SK-N-SH (cell line): ENCODE data around the gene CREB3L1.

ENCODE experiments used
- CTCF ChIP-seq: fragments of 200-600 bp; sonication (generic); IDR thresholded peaks from 2 replicates; pipeline ENCODE4 v1.6.1; 2017; ENCODE audit warnings: antibody characterized with exemption, mild to moderate bottlenecking, moderate library complexity
- EP300 ChIP-seq, 2 experiments: IDR thresholded peaks; 2 replicates each; pipeline versions ENCODE4 v1.4.0 to v1.6.1; 2012; ENCODE audit warnings: borderline replicate concordance in 1 of 2, low read depth in 1 of 2, low read length in 1 of 2
- MXI1 ChIP-seq: IDR thresholded peaks from 2 replicates; pipeline ENCODE4 v1.6.1; 2012; ENCODE audit warnings: mild to moderate bottlenecking, low read depth, low read length, improper control_type of control experiment
- NFIC ChIP-seq: IDR thresholded peaks from 2 replicates; pipeline ENCODE4 v1.4.0; 2012; ENCODE audit warnings: borderline replicate concordance
- RAD21 ChIP-seq: IDR thresholded peaks from 2 replicates; pipeline ENCODE4 v1.6.1; 2012; ENCODE audit warnings: mild to moderate bottlenecking, low read length
- TAF1 ChIP-seq: IDR thresholded peaks from 2 replicates; pipeline ENCODE4 v1.6.1; 2012; ENCODE audit warnings: low read depth, mild to moderate bottlenecking, low read length, moderate library complexity, borderline replicate concordance
- YY1 ChIP-seq: IDR thresholded peaks from 2 replicates; pipeline ENCODE4 v1.4.0; 2012; ENCODE audit warnings: low read depth, mild to moderate bottlenecking

- TF ChIP-seq RAD21 (no peak), TAF1 (no peak), EP300 (IDR thresholded peaks at IDR 0.05; ENCODE audit: borderline replicate concordance in 1 of 2, low read depth in 1 of 2, low read length in 1 of 2) (no peak), YY1 (no peak), NFIC (no peak), MXI1 (no peak), CTCF (no peak)
These were observed 59.2 kb downstream of the CREB3L1 start for GRCh38 chr11:46336563-46337180.
